ENCODE measurements around the gene MGRN1.

MGRN1 gene

GRCh38 chr16:4675864-4676786 lies 51.5 kb downstream of the MGRN1 start:
- peak; percentile 54 for DNase-seq (ENCODE audit: low read depth)

- DNase-seq (ENCODE audit: low read depth), result no peak
These were observed 52.2 kb downstream of the MGRN1 start for GRCh38 chr16:4676831-4677230.

- DNase-seq (ENCODE audit: low read depth), result no peak
These were observed 52.8 kb downstream of the MGRN1 start for GRCh38 chr16:4677390-4677789.

GRCh38 chr16:4677994-4678393 lies 53.4 kb downstream of the MGRN1 start:
- no peak for DNase-seq (ENCODE audit: low read depth)

- no peak for DNase-seq (ENCODE audit: low read depth)
These were observed 54.0 kb downstream of the MGRN1 start for GRCh38 chr16:4678596-4678995.

GRCh38 chr16:4679156-4679849 lies 54.7 kb downstream of the MGRN1 start:
- no peak for DNase-seq (ENCODE audit: low read depth)

- no peak for DNase-seq (ENCODE audit: low read depth)
These were observed 55.4 kb downstream of the MGRN1 start for GRCh38 chr16:4679850-4680636.

GRCh38 chr16:4680673-4681470 lies 56.2 kb downstream of the MGRN1 start:
- DNase-seq (ENCODE audit: low read depth), result no peak

GRCh38 chr16:4681471-4682083 lies 57.0 kb downstream of the MGRN1 start:
- DNase-seq (ENCODE audit: low read depth), result no peak

- DNase-seq (ENCODE audit: low read depth), result no peak
These were observed 57.5 kb downstream of the MGRN1 start for GRCh38 chr16:4682084-4682591.

GRCh38 chr16:4682616-4683254 lies 58.1 kb downstream of the MGRN1 start:
- no peak for DNase-seq (ENCODE audit: low read depth)

- DNase-seq (ENCODE audit: low read depth), result no peak
These were observed 58.8 kb downstream of the MGRN1 start for GRCh38 chr16:4683255-4684057.

GRCh38 chr16:4684058-4684715 lies 59.6 kb downstream of the MGRN1 start:
- DNase-seq (ENCODE audit: low read depth), result no peak

GRCh38 chr16:4684763-4685162 lies 60.1 kb downstream of the MGRN1 start:
- DNase-seq (ENCODE audit: low read depth), result no peak

GRCh38 chr16:4685292-4685691 lies 60.7 kb downstream of the MGRN1 start:
- DNase-seq (ENCODE audit: low read depth), result no peak

- DNase-seq (ENCODE audit: low read depth), result no peak
These were observed 61.3 kb downstream of the MGRN1 start for GRCh38 chr16:4685776-4686496.

- DNase-seq (ENCODE audit: low read depth), result no peak
These were observed 62.0 kb downstream of the MGRN1 start for GRCh38 chr16:4686497-4687210.

- no peak for DNase-seq (ENCODE audit: low read depth)
These were observed 62.8 kb downstream of the MGRN1 start for GRCh38 chr16:4687416-4687815.

Data from activated T-helper 1 cell treated with Interleukin-2 at 50 U/mL for 16 hours (primary cell).